ENCODE results near the gene AIMP2.

Gene AIMP2

DNA sequence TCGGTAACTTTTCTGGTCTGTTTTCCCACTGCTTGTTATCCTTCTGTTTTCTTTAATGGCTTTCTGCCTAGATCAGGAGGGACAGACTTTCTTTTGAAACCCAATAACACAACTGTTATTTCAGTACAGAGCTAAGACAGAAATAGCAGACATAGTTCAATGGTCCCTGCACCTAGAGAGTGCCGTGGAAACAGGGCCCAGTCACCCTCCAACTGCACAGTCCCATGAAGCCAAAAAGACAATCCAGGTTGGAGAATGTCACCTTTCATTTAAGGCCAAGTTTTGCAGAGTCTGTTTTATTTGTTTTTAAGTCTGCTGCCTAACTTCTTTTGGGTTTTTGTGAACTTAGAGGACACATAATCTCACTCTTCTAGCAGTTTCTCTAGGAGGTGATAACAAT lies 2.5 kb downstream of the AIMP2 start:
- H3K4me3 ChIP-seq (ENCODE audit: low read depth, low read length) = no peak overlapping the region

DNA sequence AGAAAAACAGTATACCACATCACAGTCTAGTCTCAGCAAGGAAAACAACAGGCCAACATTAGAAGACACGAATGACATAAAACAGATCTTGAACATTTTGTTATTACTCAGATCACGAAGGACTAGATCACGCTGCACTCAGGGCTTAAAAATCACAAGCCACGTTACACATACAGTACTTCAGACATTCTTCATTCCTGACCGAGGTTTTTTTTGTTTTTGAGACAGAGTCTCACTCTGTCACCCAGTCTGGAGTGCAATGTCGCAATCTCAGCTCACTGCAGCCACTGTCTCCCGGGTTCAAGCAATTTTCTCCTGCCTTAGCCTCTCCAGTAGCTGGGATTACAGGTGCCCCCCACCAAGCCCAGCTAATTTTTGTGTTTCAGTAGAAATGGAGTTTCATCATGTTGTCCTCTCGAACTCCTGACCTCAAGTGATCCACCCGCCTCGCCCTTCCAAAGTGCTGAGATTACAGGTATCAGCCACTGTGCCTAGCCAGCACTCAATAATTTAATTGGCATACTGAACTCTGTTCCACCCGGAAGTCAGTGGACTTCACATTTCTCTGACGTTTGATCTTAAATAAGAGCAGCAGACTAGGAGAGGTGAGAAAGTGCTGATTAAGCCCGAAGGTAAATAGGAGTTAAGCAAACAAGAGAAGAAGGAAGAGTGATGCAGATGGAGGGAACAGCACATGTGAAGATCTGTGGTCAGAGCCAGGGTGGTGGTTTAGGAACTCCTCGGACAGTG lies 3.5 kb downstream of the AIMP2 start:
- no peak for TF ChIP-seq MYC (IDR thresholded peaks at IDR 0.05; ENCODE audit: low read depth, low read length)
- TF ChIP-seq, protein P1, sequence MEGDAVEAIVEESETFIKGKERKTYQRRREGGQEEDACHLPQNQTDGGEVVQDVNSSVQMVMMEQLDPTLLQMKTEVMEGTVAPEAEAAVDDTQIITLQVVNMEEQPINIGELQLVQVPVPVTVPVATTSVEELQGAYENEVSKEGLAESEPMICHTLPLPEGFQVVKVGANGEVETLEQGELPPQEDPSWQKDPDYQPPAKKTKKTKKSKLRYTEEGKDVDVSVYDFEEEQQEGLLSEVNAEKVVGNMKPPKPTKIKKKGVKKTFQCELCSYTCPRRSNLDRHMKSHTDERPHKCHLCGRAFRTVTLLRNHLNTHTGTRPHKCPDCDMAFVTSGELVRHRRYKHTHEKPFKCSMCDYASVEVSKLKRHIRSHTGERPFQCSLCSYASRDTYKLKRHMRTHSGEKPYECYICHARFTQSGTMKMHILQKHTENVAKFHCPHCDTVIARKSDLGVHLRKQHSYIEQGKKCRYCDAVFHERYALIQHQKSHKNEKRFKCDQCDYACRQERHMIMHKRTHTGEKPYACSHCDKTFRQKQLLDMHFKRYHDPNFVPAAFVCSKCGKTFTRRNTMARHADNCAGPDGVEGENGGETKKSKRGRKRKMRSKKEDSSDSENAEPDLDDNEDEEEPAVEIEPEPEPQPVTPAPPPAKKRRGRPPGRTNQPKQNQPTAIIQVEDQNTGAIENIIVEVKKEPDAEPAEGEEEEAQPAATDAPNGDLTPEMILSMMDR (IDR thresholded peaks at IDR 0.05; ENCODE audit: low read depth, low read length) = no peak
- no peak for TF ChIP-seq POLR2A (IDR thresholded peaks at IDR 0.05; ENCODE audit: extremely low read depth, insufficient read length)
- TF ChIP-seq, protein P2, sequence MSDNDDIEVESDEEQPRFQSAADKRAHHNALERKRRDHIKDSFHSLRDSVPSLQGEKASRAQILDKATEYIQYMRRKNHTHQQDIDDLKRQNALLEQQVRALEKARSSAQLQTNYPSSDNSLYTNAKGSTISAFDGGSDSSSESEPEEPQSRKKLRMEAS (IDR thresholded peaks at IDR 0.05; ENCODE audit: low read depth, low read length) = no peak
- DNase-seq (ENCODE audit: low read depth) = peak; percentile 40

More for the DNA sequence above, 2.5 kb downstream of the AIMP2 start:
- DNase-seq (ENCODE audit: low read depth) = no peak
- TF ChIP-seq POLR2A (IDR thresholded peaks at IDR 0.05; ENCODE audit: extremely low read depth, insufficient read length) (no peak), MYC (IDR thresholded peaks at IDR 0.05; ENCODE audit: low read depth, low read length) (no peak)
- TF ChIP-seq, protein P1 (IDR thresholded peaks at IDR 0.05; ENCODE audit: low read depth, low read length) = no peak

DNA sequence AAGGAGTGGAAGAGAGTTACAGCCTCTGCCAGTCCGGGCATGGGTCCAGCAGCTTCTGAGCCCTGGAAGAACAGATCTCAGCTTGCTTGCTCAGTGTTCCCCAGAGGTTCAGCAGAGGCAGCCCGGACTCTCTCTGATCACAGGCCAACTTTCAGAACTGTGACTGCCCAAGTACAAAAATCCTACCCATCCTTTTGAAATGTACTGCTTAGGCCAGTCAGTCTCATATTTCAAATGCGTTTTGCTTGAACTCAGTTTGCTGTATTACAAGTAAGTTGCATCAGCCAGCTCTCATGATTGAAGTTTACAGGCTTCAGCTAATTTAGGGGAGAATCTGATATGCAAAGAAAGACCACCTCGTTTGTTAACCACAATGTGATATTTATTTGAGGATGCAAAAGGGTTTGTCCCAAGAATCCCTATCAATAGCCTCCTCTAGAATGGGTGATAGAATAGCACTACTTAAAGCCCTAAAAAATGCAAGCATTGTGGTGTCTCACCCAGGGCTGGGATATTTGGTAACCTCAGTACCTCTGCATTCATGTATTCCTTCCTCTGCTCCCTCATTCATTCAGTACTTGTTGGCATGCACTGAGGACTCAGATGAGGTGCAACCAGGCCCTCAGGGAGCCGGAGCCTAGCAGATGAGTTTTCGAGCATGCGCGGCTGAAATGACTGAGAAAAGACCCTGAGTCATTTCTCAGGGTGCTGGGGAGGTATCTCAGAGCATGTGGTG lies 7.0 kb downstream of the AIMP2 start:
- TF ChIP-seq, protein P1 (IDR thresholded peaks at IDR 0.05; ENCODE audit: low read depth, low read length) = no peak
- no peak for TF ChIP-seq MYC (IDR thresholded peaks at IDR 0.05; ENCODE audit: low read depth, low read length)
- no peak for TF ChIP-seq POLR2A (IDR thresholded peaks at IDR 0.05; ENCODE audit: extremely low read depth, insufficient read length)
- TF ChIP-seq, protein P2 (IDR thresholded peaks at IDR 0.05; ENCODE audit: low read depth, low read length) = no peak
- DNase-seq (ENCODE audit: low read depth) = no peak
- H3K4me3 ChIP-seq (ENCODE audit: low read depth, low read length) = no peak overlapping the region

More for the DNA sequence above, 3.5 kb downstream of the AIMP2 start:
- H3K4me3 ChIP-seq (ENCODE audit: low read depth, low read length) = no peak overlapping the region

DNA sequence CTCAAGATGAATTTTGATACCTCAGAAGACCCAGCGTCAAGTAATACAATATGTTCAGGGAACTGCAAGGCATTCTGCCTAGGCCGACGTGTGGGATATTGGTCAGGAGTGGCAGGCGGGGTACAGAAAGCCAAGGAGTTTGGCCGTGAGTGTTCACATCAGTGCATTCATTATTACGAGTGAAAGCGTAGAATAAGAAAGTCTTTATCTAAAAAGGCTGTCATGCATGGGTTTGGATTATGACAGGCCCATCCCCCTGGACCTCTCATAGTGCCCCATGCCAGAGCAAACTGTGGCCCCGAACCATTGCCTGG lies 7.5 kb downstream of the AIMP2 start:
- no peak overlapping the region for H3K4me3 ChIP-seq (ENCODE audit: low read depth, low read length)
- TF ChIP-seq, protein P2 (IDR thresholded peaks at IDR 0.05; ENCODE audit: low read depth, low read length) = no peak
- DNase-seq (ENCODE audit: low read depth) = no peak

DNA sequence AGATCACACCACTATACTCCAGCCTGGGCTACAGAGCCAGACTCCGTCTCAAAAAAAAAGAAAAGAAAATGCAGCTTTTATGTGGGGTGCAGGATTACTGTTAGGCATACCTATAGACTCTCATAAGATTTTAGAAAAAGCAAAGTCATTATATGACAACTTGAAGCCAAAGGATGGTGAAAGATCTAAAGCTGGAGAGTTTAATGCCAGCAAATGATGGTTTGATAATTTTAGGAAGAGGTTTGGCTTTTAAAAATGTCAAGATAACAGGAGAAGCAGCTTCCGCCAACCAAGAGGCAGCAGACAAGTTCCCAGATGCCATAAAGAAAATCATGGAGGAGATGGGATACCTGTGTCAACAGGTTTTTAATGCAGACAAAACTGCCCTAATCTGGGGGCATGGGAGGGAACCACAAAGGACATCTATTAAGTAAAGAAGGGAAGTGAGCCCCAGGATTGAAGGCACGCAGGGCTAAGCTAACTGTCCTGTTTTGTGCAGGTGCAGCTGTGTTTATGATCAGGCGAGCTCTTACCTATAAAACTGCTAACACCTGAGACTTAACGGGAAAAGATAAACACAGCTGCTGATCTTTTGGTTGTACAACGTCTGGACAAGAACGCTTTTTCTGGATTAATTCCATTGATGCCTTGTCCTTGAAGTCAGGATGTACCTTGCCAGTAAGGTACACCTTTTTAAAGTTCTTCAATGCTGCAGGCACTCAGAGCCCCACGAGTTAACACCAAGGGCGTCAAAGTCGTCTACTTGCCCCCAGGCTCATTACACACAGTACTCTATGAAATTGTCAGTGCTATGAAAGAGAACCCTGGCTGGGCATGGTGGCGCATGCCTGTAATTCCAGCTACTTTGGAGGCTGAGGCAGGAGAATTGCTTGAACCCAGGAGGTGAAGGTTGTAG lies 11.6 kb downstream of the AIMP2 start:
- H3K4me3 ChIP-seq (ENCODE audit: low read depth, low read length) = no peak overlapping the region
- TF ChIP-seq, protein P2 (IDR thresholded peaks at IDR 0.05; ENCODE audit: low read depth, low read length) = no peak
- TF ChIP-seq, protein P1 (IDR thresholded peaks at IDR 0.05; ENCODE audit: low read depth, low read length) = no peak
- no peak for TF ChIP-seq MYC (IDR thresholded peaks at IDR 0.05; ENCODE audit: low read depth, low read length)
- no peak for TF ChIP-seq POLR2A (IDR thresholded peaks at IDR 0.05; ENCODE audit: extremely low read depth, insufficient read length)
- DNase-seq (ENCODE audit: low read depth) = no peak
